ENCODE measurements around the gene KRTAP5-9.
"Not testable (repeated sequence)": the region's sequence is repeated elsewhere in the genome, so short reads cannot be mapped to it uniquely, and the experiment has no call there.

The KRTAP5-9 gene

DNA sequence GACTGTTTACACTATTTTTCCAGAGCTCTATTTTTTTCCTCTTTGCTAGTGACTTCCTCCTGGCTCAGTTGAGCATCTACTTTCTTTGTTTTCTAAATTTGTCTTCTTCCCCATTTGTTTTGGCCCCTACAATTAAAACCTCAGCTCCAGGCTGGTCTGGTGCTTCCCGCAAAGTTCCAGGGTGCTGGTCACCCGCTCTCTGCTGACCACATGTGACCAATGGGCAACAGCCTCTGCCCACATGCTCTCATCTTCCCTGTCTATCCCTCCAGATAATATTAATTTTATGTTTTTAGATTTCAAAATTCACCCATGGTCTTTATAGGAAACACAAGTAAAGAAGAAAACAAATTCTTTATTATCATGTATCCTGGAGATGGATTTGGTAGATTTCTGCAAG is 34.7 kb downstream of the KRTAP5-9 start:
- not testable (repeated sequence) for DNase-seq (ENCODE audit: low read depth)

DNA sequence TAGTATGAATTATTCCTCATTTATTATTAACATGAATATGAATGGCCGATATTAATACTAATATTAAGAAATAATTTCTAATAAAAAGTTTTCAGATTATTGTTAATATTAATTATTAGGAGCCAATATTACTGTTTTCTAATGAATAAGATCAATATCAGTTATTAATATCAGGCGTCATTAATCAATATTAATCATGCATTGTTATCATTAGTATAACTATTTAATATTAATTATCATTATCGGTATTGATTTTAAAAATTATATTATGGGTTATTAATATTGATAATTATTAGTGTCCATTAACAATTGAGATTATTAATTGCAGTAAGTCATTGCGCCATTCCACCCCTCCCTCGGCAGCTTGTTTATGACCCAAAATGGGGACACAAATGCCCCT is 37.5 kb downstream of the KRTAP5-9 start:
- DNase-seq (ENCODE audit: low read depth) = not testable (repeated sequence)

DNA sequence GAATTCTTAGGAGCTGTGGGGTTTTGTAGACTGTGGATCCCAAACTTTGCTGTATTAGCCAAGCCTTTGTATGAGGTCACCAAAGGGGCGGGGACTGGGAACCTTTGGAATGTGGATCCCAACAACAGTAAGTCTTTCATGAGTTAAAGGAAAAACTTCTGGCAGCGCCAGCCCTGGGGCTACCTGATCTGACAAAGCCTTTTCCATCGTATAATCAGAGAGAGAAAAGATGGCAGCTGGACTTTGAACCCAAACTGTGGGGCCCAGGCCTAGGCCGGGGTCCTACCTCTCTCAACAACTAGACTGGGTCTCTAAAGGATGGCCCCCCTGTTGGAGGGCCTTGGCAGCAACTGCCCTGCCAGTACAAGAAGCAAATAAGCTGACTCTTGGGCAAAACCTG is 40.1 kb downstream of the KRTAP5-9 start:
- DNase-seq (ENCODE audit: low read depth) = not testable (repeated sequence)

DNA sequence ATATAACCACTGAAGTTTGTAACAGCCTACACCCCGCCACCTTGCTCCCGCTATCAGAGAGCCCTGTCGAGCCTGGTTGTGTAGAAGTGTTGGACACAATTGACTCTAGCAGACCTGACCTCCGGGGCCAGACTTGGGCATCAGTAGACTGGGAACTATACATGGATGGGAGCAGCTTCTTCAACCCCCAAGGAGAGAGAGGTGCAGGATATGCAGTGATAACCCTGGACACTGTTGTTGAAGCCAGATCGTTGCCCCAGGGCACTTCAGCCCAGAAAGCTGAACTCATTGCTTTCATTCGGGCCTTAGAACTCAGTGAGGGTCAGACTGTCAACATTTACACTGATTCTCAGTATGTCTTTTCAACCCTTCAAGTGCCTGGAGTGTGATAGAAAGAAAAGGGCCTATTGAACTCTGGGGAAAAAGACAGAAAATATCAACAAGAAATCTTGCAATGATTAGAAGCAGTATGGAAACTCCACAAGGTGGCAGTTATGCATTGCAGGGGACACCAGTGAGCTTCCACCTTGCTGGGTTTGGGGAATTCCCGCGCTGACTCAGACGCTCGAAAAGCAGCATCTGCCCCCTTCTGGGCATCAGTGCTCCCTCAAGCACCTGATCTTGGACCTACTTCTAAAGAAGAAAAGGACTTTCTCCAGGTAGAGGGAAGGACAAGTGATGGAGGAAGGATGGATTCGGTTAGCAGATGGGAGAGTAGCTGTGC is 40.8 kb downstream of the KRTAP5-9 start:
- peak; percentile 62 for DNase-seq (ENCODE audit: low read depth)

DNA sequence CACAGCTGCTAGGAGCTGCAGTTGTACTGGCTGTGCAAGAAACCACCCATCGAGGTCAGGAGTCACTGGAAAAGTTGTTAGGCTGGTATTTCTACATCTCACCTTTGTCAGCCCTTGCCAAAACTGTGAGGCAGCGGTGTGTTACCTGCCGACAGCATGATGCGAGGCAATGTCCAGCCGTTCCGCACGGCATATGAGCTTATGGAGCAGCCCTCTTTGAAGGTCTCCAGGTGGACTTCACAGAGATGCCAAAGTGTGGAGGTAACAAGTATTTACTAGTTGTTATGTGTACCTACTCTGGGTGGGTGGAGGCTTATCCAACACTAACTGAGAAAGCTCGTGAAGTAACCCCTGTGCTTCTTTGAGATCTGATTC is 41.3 kb downstream of the KRTAP5-9 start:
- DNase-seq (ENCODE audit: low read depth) = not testable (repeated sequence)
